SW480 (cell line): ENCODE data around the gene VDAC1.
A peak's percentile ranks its signal among the peaks of the same experiment; 100 is the strongest.
"Not testable (repeated sequence)": the region's sequence is repeated elsewhere in the genome, so short reads cannot be mapped to it uniquely, and the experiment has no call there.

ENCODE experiments used
- DNase-seq: peaks from one replicate; pipeline ENCODE4 v3.0.0-alpha.2; 2016; ENCODE audit warnings: low spot score

Gene VDAC1

GRCh38 chr5:133995341-133995740 is 9.4 kb downstream of the VDAC1 start:
- no peak for DNase-seq

GRCh38 chr5:133994990-133995333 is 9.8 kb downstream of the VDAC1 start:
- DNase-seq = no peak

GRCh38 chr5:133994297-133994989 is 10.3 kb downstream of the VDAC1 start:
- no peak for DNase-seq

- no peak for DNase-seq
Measured at GRCh38 chr5:133993185-133993936, 11.4 kb downstream of the VDAC1 start.

- DNase-seq = no peak
Measured at GRCh38 chr5:133992429-133993155, 12.2 kb downstream of the VDAC1 start.

- no peak for DNase-seq
Measured at GRCh38 chr5:133991171-133991910, 13.4 kb downstream of the VDAC1 start.

GRCh38 chr5:133990396-133990795 is 14.4 kb downstream of the VDAC1 start:
- no peak for DNase-seq

GRCh38 chr5:133985540-133986180 is 19.1 kb downstream of the VDAC1 start:
- no peak for DNase-seq

GRCh38 chr5:133983674-133984073 is 21.1 kb downstream of the VDAC1 start:
- DNase-seq = no peak

- DNase-seq = no peak
Measured at GRCh38 chr5:133981714-133982113, 23.1 kb downstream of the VDAC1 start.

- no peak for DNase-seq
Measured at GRCh38 chr5:133980652-133981051, 24.1 kb downstream of the VDAC1 start.

GRCh38 chr5:133978943-133979342 is 25.8 kb downstream of the VDAC1 start:
- no peak for DNase-seq

- peak; percentile 23 for DNase-seq
Measured at GRCh38 chr5:133977858-133978257, 26.9 kb downstream of the VDAC1 start.

- DNase-seq = no peak
Measured at GRCh38 chr5:133977161-133977787, 27.5 kb downstream of the VDAC1 start.

GRCh38 chr5:133975546-133975945 is 29.2 kb downstream of the VDAC1 start:
- DNase-seq = not testable (repeated sequence)

GRCh38 chr5:133974142-133974541 is 30.6 kb downstream of the VDAC1 start:
- no peak for DNase-seq

GRCh38 chr5:133970325-133970909 is 34.4 kb downstream of the VDAC1 start:
- no peak for DNase-seq

- DNase-seq = no peak
Measured at GRCh38 chr5:133969654-133970324, 35.0 kb downstream of the VDAC1 start.

GRCh38 chr5:133968204-133968980 is 36.4 kb downstream of the VDAC1 start, which contains the start of gene C5orf15:
C5orf15 (minus strand) TSS chr5:133968625; CDS start chr5:133968584, 41 bp downstream.
- peak; percentile 99 for DNase-seq
